OCI-LY7 (cell line): ENCODE data around the gene RIT2.

Experiments used
- EZH2phosphoT487 ChIP-seq: fragments of 200-600 bp; sonication (generic); IDR thresholded peaks from 2 replicates; pipeline ENCODE4 v1.6.1; 2018; ENCODE audit warnings: low read depth, borderline replicate concordance, mild to moderate bottlenecking, mixed run types, antibody characterized with exemption, low read length, moderate library complexity, mixed read lengths
- TF ChIP-seq, protein P1 (sequence below): fragments of 200-600 bp; sonication (generic); conservative IDR thresholded peaks from 2 replicates; pipeline ENCODE4 v1.5.1; 2014; ENCODE audit warnings: mild to moderate bottlenecking, antibody characterized with exemption, low read length, moderate library complexity, mixed read lengths

- TF ChIP-seq EZH2phosphoT487, result no peak
- TF ChIP-seq, protein P1, sequence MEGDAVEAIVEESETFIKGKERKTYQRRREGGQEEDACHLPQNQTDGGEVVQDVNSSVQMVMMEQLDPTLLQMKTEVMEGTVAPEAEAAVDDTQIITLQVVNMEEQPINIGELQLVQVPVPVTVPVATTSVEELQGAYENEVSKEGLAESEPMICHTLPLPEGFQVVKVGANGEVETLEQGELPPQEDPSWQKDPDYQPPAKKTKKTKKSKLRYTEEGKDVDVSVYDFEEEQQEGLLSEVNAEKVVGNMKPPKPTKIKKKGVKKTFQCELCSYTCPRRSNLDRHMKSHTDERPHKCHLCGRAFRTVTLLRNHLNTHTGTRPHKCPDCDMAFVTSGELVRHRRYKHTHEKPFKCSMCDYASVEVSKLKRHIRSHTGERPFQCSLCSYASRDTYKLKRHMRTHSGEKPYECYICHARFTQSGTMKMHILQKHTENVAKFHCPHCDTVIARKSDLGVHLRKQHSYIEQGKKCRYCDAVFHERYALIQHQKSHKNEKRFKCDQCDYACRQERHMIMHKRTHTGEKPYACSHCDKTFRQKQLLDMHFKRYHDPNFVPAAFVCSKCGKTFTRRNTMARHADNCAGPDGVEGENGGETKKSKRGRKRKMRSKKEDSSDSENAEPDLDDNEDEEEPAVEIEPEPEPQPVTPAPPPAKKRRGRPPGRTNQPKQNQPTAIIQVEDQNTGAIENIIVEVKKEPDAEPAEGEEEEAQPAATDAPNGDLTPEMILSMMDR, result no peak
Observed at GRCh38 chr18:43060020-43060419, 55.5 kb downstream of the RIT2 start.
